GM19240 (cell line): Measurements from ENCODE around the gene ATP1A2.
A peak's percentile ranks its signal among the peaks of the same experiment; 100 is the strongest.

Source experiments
- DNase-seq: peaks from one replicate; pipeline ENCODE4 v3.0.0; 2011; ENCODE audit warnings: low spot score; ENCODE audit not compliant: insufficient read length

ATP1A2 gene

GRCh38 chr1:160168609-160169369 is 53.2 kb downstream of the ATP1A2 start:
- DNase-seq = no peak

GRCh38 chr1:160169553-160170399 is 54.2 kb downstream of the ATP1A2 start:
- peak; percentile 38 for DNase-seq

- DNase-seq = no peak
Observed at GRCh38 chr1:160171354-160171753, 55.8 kb downstream of the ATP1A2 start.

- DNase-seq = no peak
Observed at GRCh38 chr1:160171980-160172379, 56.4 kb downstream of the ATP1A2 start.

GRCh38 chr1:160177231-160177630 is 61.7 kb downstream of the ATP1A2 start:
- DNase-seq = no peak

- DNase-seq = no peak
Observed at GRCh38 chr1:160177667-160178066, 62.1 kb downstream of the ATP1A2 start.

- DNase-seq = no peak
Observed at GRCh38 chr1:160178731-160179130, 63.2 kb downstream of the ATP1A2 start.

GRCh38 chr1:160179336-160179735 is 63.8 kb downstream of the ATP1A2 start:
- no peak for DNase-seq

GRCh38 chr1:160186246-160186645 is 70.7 kb downstream of the ATP1A2 start:
- DNase-seq = no peak

- no peak for DNase-seq
Observed at GRCh38 chr1:160186729-160187128, 71.2 kb downstream of the ATP1A2 start.

GRCh38 chr1:160187407-160187806 is 71.8 kb downstream of the ATP1A2 start:
- no peak for DNase-seq

GRCh38 chr1:160188341-160188740 is 72.8 kb downstream of the ATP1A2 start:
- DNase-seq = no peak

GRCh38 chr1:160189649-160190625 is 74.4 kb downstream of the ATP1A2 start, which contains the start of gene CASQ1:
CASQ1 (plus strand) TSS chr1:160190575; CDS start chr1:160190752, 177 bp downstream.
- DNase-seq = no peak

- DNase-seq = no peak
Observed at GRCh38 chr1:160191756-160192155, 76.2 kb downstream of the ATP1A2 start.

GRCh38 chr1:160192234-160192633 is 76.7 kb downstream of the ATP1A2 start:
- DNase-seq = no peak
